GM15510 (cell line): Measurements from ENCODE around the gene ITIH5.

ENCODE experiments used
- POLR2A ChIP-seq: IDR thresholded peaks from 3 replicates; pipeline ENCODE4 v1.6.1; 2011; ENCODE audit warnings: borderline replicate concordance; ENCODE audit not compliant: insufficient read length; ENCODE audit errors: extremely low read depth

The ITIH5 gene

GRCh38 chr10:7553531-7553930 is 113.2 kb downstream of the ITIH5 start:
- no peak for TF ChIP-seq POLR2A

DNA sequence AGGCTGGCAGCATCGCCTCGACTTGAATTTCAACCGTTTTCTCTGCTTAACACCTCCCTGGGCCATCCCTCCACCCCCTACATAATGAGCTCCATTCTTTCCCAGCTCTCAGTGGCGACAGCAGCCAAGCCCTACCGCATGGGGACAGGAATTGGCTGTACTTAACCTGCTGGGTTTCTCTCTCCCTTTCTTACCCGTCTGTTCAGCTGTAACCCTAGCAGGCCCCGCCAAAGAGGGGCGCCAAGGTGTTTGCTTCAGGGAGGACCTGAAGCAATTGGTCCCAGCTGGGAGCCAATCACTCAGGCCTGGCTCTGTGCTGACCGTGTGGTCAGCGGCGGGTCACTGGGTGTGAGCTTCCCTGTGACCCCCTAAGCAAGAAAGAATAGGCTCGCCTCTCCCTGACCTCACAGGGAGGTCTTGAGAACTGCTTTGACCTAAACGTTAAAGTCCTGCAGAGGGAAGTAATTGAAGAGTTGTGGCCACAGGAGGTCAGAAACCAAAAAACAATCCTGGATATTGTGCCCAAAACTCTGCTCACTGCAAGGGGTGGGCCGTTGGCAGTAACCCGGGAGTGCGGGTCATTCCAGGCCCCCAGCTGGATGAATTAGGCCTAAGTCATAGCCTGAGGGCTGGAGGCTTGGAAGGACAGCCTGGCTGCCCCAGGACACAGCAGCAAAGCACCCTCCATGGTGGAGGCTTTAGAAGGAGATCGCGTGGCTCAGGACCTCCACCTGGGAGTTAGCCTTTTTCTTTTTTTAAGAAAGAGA is 114.6 kb downstream of the ITIH5 start:
- no peak for TF ChIP-seq POLR2A

- TF ChIP-seq POLR2A, result no peak
These were observed 115.5 kb downstream of the ITIH5 start for GRCh38 chr10:7551289-7551688.

DNA sequence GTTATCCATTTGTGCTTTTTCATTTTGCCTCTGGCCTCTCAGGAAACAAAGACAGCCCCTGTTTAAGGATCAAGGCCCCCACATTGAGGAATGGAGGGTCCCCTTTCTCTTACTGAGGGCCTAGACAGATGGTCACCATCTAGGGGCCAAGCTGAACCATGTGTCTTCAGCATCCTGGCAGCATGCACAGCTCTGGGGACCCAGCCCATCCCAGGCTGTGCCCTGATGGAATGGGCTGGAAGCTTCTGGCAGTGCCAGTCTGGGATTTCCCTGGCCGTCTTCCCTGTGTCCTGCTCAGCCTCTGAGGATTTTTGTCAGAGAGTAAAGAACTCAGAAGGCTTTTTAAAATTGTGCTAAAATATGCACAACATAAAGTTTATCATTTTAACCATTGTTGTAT is 116.8 kb downstream of the ITIH5 start:
- TF ChIP-seq POLR2A, result no peak

- no peak for TF ChIP-seq POLR2A
These were observed 118.9 kb downstream of the ITIH5 start for GRCh38 chr10:7547829-7548228.

DNA sequence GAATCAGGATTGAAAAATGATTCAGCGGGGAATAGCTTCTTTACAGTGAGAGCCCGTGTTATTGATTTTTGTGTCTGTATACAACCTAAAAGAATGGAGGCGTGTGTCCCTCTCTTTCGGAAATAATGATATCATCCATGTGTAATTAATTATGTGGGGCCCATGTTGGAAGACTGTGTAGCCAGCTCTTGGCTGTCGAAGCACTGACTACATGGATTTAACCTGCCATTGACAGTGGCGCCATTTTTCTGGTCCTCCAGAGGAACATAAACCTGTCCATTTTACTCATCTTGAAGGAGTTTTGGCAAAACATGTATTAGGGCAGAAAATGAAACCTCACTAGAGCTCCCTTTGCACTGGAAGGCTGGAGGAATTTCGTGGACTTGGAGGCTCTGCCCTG is 119.6 kb downstream of the ITIH5 start:
- no peak for TF ChIP-seq POLR2A

- TF ChIP-seq POLR2A, result no peak
These were observed 120.3 kb downstream of the ITIH5 start for GRCh38 chr10:7546385-7546967.

DNA sequence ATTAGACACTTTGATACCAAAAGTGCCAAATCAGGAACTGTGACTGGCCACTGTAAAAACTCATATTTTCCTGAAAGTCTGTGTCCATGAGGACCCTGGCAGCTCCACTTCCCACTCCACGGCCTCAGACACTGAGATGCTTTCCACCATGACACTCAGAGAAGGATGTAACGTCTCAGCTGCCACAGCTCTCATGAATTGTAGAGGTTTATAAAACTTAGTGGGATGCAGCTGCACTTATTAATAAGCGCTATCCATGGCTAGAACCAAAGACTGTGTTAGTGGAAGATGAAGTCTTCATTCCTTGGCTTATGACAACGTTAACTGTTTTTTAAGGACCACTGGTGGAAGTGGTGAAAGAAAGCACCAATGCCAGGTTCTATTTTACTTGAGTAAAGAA is 121.0 kb downstream of the ITIH5 start:
- TF ChIP-seq POLR2A, result no peak

GRCh38 chr10:7545261-7545660 is 121.5 kb downstream of the ITIH5 start:
- TF ChIP-seq POLR2A, result no peak

GRCh38 chr10:7544203-7544602 is 122.6 kb downstream of the ITIH5 start:
- no peak for TF ChIP-seq POLR2A

DNA sequence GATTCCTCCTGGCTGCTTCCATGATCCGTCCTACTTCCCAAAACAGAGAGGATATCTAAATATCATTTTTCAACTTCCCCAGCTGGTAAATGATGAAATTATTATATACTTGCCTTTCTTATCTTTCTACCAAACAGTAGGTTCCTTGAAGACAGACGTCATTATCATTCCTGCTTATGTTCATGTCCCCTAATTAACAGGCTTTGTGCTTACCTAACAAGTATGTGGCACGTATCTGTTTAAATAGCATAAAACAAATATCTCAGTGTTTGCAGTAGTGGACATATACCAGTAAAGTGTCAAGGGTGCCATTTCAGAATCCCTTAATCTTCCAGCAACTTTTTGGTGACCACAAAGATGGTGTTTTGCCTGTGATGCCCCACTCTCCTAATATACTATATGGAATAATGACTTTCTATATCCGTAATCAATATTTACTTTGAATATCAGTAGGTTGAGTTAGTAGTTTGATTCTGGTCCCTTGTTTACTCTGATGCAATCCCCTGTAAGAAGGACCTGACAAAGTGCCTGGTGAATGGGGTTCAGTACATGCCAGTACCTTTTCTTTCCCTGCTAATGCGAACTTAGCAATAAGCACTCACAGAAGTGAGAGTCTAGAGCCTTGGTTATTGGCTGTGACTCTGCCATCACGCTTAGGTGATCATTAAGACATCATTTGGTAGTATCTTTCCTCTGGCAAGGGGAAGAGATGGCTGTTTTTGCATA is 124.4 kb downstream of the ITIH5 start:
- no peak for TF ChIP-seq POLR2A

DNA sequence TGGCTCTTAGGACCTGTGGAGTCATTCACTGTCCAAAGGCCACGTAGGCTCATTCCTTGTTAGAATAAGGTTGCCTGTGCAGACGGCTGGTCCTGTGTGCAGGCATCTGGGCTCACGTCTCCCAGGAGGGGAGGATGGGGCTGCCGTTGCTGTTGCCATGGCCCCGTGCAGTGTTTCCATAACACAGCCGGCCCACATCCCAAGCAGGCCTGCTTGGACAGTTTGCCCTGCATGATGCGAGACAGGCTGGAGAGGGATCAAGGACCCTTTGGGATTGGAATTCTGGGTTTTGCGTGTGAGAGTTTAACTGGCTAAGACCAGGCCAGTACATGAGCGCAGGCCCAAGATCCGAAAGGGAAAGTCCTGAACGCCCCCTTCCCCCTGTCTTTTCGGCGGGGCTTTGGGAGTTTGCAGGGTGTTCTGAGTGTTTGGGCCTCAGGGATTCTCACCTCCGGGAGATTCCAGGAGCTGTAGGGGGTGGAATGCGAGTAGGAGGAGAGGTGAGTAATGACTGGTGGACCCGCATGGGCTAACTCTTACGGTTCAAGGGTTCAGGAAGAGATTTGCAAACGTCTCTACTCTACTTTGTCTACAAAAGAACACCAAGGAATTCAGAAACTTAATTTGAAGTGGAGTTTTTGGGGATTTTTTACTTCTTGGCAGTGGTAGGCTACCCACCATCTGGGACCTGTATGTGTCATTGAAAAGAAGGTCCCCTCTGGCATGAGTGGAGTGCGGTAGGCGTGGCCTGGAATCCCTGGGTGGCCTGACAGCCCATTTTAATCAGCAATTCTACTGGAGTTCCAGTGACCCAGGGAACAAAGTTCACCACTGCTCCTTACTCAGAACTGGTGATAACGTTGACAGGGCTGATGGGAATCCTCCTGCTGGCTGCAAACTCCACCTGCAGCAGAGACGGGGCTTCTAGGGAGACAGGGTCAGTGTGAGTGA is 125.4 kb downstream of the ITIH5 start:
- no peak for TF ChIP-seq POLR2A

DNA sequence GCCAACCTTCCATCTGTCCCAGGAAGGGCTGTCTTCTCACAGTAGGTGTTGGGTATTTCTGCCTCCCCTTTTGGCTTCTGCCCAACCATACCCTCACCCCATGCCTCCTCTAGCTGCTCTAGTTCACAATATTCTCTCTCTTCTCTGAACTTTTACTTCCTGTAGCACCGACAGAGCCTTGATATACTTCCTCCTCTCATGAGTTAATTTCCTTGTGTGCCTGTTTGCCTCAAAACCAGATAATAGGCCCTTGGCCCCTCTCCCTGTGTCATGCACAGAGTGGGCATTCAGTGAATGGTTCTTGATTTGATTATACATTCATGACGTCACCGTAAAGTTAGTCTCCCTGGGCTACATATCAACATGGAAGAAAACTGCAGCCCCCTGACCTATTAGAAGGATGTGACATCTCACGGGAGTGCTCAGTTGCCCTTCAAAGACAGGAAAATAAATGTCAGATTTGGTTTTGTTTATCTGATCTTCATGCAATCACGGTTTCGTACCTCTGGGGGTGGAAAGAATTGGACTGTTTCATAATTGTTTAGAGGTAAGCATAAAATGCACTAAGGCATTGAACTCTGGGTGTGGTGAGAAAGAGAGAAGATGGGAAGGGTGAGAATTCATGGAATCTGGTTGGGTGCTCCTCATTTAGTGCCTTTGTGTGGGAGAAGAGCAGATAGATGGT is 127.7 kb downstream of the ITIH5 start:
- TF ChIP-seq POLR2A, result no peak

- TF ChIP-seq POLR2A, result no peak
These were observed 129.6 kb downstream of the ITIH5 start for GRCh38 chr10:7537126-7537525.
